ENCODE results near the gene USP17L20.
"Not testable (repeated sequence)": the region's sequence is repeated elsewhere in the genome, so short reads cannot be mapped to it uniquely, and the experiment has no call there.

Gene USP17L20

GRCh38 chr4:9257824-9258223 lies at the start of gene USP17L20:
USP17L20 (plus strand) TSS chr4:9258124; CDS start chr4:9258124, 0 bp downstream.
- not testable (repeated sequence) for DNase-seq

DNA sequence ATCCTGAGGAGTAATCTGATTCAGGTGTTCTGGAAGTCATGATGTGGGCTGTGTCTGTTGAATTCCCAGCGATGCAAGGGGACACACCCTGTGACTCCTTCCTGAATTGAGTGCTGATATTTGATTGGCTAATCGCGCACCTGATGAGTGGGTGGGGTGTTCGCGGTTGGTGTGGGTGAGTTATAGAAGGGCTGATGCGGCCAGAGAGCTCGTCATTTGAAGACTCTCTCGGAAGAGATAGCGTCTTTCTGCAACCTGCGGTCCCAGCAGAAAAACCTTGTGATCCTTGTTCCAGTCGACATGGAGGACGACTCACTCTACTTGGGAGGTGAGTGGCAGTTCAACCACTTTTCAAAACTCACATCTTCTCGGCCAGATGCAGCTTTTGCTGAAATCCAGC lies 47.6 kb upstream of the USP17L20 start, which contains the start of gene USP17L10:
USP17L10 (plus strand) TSS at position 301 of the 400 bp plus-strand sequence; CDS start at position 301, 0 bp downstream.
- not testable (repeated sequence) for DNase-seq

GRCh38 chr4:9214701-9215100 lies 43.2 kb upstream of the USP17L20 start:
- not testable (repeated sequence) for DNase-seq

- DNase-seq, result not testable (repeated sequence)
Measured at GRCh38 chr4:9215105-9215504, 42.8 kb upstream of the USP17L20 start, which contains the start of gene USP17L11. USP17L11 (plus strand) TSS chr4:9215405; CDS start chr4:9215405, 0 bp downstream.

DNA sequence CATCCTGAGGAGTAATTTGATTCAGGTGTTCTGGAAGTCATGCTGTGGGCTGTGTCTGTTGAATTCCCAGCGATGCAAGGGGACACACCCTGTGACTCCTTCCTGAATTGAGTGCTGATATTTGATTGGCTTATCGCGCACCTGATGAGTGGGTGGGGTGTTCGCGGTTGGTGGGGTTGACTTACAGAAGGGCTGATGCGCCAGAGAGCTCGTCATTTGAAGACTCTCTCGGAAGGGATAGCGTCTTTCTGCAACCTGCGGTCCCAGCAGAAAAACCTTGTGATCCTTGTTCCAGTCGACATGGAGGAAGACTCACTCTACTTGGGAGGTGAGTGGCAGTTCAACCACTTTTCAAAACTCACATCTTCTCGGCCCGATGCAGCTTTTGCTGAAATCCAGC lies 38.1 kb upstream of the USP17L20 start, which contains the start of gene USP17L12:
USP17L12 (plus strand) TSS at position 301 of the 400 bp plus-strand sequence; CDS start at position 301, 0 bp downstream.
- DNase-seq, result not testable (repeated sequence)

DNA sequence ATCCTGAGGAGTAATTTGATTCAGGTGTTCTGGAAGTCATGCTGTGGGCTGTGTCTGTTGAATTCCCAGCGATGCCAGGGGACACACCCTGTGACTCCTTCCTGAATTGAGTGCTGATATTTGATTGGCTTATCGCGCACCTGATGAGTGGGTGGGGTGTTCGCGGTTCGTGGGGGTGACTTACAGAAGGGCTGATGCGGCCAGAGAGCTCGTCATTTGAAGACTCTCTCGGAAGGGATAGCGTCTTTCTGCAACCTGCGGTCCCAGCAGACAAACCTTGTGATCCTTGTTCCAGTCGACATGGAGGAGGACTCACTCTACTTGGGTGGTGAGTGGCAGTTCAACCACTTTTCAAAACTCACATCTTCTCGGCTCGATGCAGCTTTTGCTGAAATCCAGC lies 33.3 kb upstream of the USP17L20 start, which contains the start of gene USP17L13:
USP17L13 (plus strand) TSS at position 301 of the 400 bp plus-strand sequence; CDS start at position 301, 0 bp downstream.
- not testable (repeated sequence) for DNase-seq

DNA sequence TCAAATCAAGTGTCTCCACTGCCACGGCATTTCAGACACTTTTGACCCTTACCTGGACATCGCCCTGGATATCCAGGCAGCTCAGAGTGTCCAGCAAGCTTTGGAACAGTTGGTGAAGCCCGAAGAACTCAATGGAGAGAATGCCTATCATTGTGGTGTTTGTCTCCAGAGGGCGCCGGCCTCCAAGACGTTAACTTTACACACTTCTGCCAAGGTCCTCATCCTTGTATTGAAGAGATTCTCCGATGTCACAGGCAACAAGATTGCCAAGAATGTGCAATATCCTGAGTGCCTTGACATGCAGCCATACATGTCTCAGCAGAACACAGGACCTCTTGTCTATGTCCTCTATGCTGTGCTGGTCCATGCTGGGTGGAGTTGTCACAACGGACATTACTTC lies 27.7 kb upstream of the USP17L20 start:
- DNase-seq, result not testable (repeated sequence)

DNA sequence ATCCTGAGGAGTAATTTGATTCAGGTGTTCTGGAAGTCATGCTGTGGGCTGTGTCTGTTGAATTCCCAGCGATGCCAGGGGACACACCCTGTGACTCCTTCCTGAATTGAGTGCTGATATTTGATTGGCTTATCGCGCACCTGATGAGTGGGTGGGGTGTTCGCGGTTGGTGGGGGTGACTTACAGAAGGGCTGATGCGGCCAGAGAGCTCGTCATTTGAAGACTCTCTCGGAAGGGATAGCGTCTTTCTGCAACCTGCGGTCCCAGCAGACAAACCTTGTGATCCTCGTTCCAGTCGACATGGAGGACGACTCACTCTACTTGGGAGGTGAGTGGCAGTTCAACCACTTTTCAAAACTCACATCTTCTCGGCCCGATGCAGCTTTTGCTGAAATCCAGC lies 23.8 kb upstream of the USP17L20 start, which contains the start of gene USP17L15:
USP17L15 (plus strand) TSS at position 301 of the 400 bp plus-strand sequence; CDS start at position 301, 0 bp downstream.
- not testable (repeated sequence) for DNase-seq

- not testable (repeated sequence) for DNase-seq
Measured at GRCh38 chr4:9238461-9238860, 19.5 kb upstream of the USP17L20 start.

DNA sequence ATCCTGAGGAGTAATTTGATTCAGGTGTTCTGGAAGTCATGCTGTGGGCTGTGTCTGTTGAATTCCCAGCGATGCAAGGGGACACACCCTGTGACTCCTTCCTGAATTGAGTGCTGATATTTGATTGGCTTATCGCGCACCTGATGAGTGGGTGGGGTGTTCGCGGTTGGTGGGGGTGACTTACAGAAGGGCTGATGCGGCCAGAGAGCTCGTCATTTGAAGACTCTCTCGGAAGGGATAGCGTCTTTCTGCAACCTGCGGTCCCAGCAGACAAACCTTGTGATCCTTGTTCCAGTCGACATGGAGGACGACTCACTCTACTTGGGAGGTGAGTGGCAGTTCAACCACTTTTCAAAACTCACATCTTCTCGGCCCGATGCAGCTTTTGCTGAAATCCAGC lies 14.3 kb upstream of the USP17L20 start, which contains the start of gene USP17L17:
USP17L17 (plus strand) TSS at position 301 of the 400 bp plus-strand sequence; CDS start at position 301, 0 bp downstream.
- not testable (repeated sequence) for DNase-seq

DNA sequence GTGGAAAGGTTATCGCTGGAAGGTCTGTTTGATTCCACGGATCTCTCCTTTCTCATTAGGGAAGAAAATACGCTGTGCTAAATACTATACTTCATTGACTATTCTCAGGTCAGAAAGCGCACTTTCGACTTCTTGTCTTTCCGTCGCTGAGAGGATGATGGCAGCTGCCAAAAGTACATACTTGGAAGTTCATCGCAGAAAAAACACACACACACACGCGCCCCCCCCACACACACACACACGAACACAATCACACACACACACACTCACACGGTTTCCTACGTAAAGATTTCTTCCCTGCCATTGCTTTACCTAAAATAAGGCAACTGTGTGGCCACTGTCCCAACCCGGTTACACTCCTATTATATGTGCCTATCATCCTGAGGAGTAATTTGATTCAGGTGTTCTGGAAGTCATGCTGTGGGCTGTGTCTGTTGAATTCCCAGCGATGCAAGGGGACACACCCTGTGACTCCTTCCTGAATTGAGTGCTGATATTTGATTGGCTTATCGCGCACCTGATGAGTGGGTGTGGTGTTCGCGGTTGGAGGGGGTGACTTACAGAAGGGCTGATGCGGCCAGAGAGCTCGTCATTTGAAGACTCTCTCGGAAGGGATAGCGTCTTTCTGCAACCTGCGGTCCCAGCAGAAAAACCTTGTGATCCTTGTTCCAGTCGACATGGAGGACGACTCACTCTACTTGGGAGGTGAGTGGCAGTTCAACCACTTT lies 9.8 kb upstream of the USP17L20 start, which contains the start of gene USP17L18:
USP17L18 (plus strand) TSS at position 678 of the 728 bp plus-strand sequence; CDS start at position 678, 0 bp downstream.
- DNase-seq, result not testable (repeated sequence)

DNA sequence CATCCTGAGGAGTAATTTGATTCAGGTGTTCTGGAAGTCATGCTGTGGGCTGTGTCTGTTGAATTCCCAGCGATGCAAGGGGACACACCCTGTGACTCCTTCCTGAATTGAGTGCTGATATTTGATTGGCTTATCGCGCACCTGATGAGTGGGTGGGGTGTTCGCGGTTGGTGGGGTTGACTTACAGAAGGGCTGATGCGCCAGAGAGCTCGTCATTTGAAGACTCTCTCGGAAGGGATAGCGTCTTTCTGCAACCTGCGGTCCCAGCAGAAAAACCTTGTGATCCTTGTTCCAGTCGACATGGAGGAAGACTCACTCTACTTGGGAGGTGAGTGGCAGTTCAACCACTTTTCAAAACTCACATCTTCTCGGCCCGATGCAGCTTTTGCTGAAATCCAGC lies 4.8 kb upstream of the USP17L20 start, which contains the start of gene USP17L19:
USP17L19 (plus strand) TSS at position 301 of the 400 bp plus-strand sequence; CDS start at position 301, 0 bp downstream.
- DNase-seq, result not testable (repeated sequence)

DNA sequence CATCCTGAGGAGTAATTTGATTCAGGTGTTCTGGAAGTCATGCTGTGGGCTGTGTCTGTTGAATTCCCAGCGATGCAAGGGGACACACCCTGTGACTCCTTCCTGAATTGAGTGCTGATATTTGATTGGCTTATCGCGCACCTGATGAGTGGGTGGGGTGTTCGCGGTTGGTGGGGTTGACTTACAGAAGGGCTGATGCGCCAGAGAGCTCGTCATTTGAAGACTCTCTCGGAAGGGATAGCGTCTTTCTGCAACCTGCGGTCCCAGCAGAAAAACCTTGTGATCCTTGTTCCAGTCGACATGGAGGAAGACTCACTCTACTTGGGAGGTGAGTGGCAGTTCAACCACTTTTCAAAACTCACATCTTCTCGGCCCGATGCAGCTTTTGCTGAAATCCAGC lies 4.6 kb downstream of the USP17L20 start, which contains the start of gene USP17L21:
USP17L21 (plus strand) TSS at position 301 of the 400 bp plus-strand sequence; CDS start at position 301, 0 bp downstream.
- not testable (repeated sequence) for DNase-seq

DNA sequence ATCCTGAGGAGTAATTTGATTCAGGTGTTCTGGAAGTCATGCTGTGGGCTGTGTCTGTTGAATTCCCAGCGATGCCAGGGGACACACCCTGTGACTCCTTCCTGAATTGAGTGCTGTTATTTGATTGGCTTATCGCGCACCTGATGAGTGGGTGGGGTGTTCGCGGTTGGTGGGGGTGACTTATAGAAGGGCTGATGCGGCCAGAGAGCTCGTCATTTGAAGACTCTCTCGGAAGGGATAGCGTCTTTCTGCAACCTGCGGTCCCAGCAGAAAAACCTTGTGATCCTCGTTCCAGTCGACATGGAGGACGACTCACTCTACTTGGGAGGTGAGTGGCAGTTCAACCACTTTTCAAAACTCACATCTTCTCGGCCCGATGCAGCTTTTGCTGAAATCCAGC lies 9.4 kb downstream of the USP17L20 start, which contains the start of gene USP17L22:
USP17L22 (plus strand) TSS at position 301 of the 400 bp plus-strand sequence; CDS start at position 301, 0 bp downstream.
- not testable (repeated sequence) for DNase-seq

DNA sequence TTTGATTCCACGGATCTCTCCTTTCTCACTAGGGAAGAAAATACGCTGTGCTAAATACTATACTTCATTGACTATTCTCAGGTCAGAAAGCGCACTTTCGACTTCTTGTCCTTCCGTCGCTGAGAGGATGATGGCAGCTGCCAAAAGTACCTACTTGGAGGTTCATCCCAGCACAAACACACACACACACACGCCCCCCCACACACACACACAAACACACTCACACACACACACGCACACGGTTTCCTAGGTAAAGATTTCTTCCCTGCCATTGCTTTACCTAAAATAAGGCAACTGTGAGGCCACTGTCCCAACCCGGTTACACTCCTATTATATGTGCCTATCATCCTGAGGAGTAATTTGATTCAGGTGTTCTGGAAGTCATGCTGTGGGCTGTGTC lies 13.8 kb downstream of the USP17L20 start:
- DNase-seq, result not testable (repeated sequence)
